GM18505 (cell line): ENCODE data around the gene RPL22.

ENCODE experiments used
- ATAC-seq: cut with Tn5 transposase; IDR thresholded peaks from one replicate; pipeline ENCODE4 v1.9.1; 2021; ENCODE audit not compliant: unreplicated experiment
- POLR2A ChIP-seq: IDR thresholded peaks from 4 replicates; pipeline ENCODE4 v1.6.1; 2011; ENCODE audit warnings: borderline replicate concordance; ENCODE audit not compliant: insufficient read depth, insufficient read length; ENCODE audit errors: extremely low read depth

RPL22 gene

GRCh38 chr1:6167391-6168303 lies 31.7 kb downstream of the RPL22 start:
- TF ChIP-seq POLR2A, result no peak

GRCh38 chr1:6166655-6167390 lies 32.6 kb downstream of the RPL22 start:
- no peak for TF ChIP-seq POLR2A
- no peak for ATAC-seq

More at GRCh38 chr1:6167391-6168303, 31.7 kb downstream of the RPL22 start:
- ATAC-seq, result no peak

- no peak for TF ChIP-seq POLR2A
- no peak for ATAC-seq
These were observed 33.2 kb downstream of the RPL22 start for GRCh38 chr1:6166221-6166620.

- no peak for ATAC-seq
These were observed 33.9 kb downstream of the RPL22 start for GRCh38 chr1:6165441-6165985.

GRCh38 chr1:6165027-6165426 lies 34.4 kb downstream of the RPL22 start:
- ATAC-seq, result no peak
- no peak for TF ChIP-seq POLR2A

More at GRCh38 chr1:6165441-6165985, 33.9 kb downstream of the RPL22 start:
- TF ChIP-seq POLR2A, result no peak

GRCh38 chr1:6163973-6164617 lies 35.3 kb downstream of the RPL22 start:
- TF ChIP-seq POLR2A, result no peak
- no peak for ATAC-seq

GRCh38 chr1:6163191-6163972 lies 36.0 kb downstream of the RPL22 start:
- TF ChIP-seq POLR2A, result no peak
- ATAC-seq, result no peak

GRCh38 chr1:6162773-6163172 lies 36.6 kb downstream of the RPL22 start:
- ATAC-seq, result no peak
- no peak for TF ChIP-seq POLR2A

GRCh38 chr1:6162341-6162740 lies 37.1 kb downstream of the RPL22 start:
- no peak for TF ChIP-seq POLR2A
- ATAC-seq, result no peak

- no peak for TF ChIP-seq POLR2A
- no peak for ATAC-seq
These were observed 41.2 kb downstream of the RPL22 start for GRCh38 chr1:6158181-6158580.

GRCh38 chr1:6157528-6158174 lies 41.7 kb downstream of the RPL22 start:
- no peak for TF ChIP-seq POLR2A
- no peak for ATAC-seq

GRCh38 chr1:6157132-6157527 lies 42.3 kb downstream of the RPL22 start:
- TF ChIP-seq POLR2A, result no peak
- no peak for ATAC-seq
